Progenitor cell of endocrine pancreas (in vitro differentiated cells): Measurements from ENCODE around the gene SLC35D3. TPM values are rescaled to one million over a fixed set of nuclear protein-coding genes. Genes with fewer than 3 reads are reported as not detected.
"Not testable (repeated sequence)": the region's sequence is repeated elsewhere in the genome, so short reads cannot be mapped to it uniquely, and the experiment has no call there.

Source experiments
- DNase-seq: peaks from one replicate; pipeline ENCODE4 v3.0.0; 2021; ENCODE audit warnings: low spot score; ENCODE audit not compliant: unreplicated experiment
- H3K27ac Mint-ChIP-seq: 2 replicates; pipeline ENCODE4 v1.8.0; 2021; ENCODE audit warnings: mild to moderate bottlenecking, moderate library complexity, mixed read lengths
- H3K27me3 Mint-ChIP-seq: 2 replicates; pipeline ENCODE4 v1.8.0; 2021; ENCODE audit warnings: mixed read lengths
- H3K36me3 Mint-ChIP-seq: 2 replicates; pipeline ENCODE4 v1.8.0; 2022; ENCODE audit warnings: mixed read lengths; ENCODE audit not compliant: insufficient read depth
- H3K4me1 Mint-ChIP-seq: 2 replicates; pipeline ENCODE4 v1.8.0; 2021; ENCODE audit warnings: low read depth, mixed read lengths
- H3K4me3 Mint-ChIP-seq: 2 replicates; pipeline ENCODE4 v1.8.0; 2021; ENCODE audit warnings: low read depth, mild to moderate bottlenecking, moderate library complexity, mixed read lengths
- H3K9me3 Mint-ChIP-seq: 2 replicates; pipeline ENCODE4 v1.8.0; 2021; ENCODE audit warnings: low read depth, mixed read lengths
- total RNA-seq: library from RNA; stranded (reverse); gene quantifications from 2 replicates; pipeline ENCODE4 v1.2.1, GENCODE V29; 2021
- TF ChIP-seq, protein P1 (sequence below): fragments of 200-600 bp; sonication (generic); IDR thresholded peaks from one replicate; pipeline ENCODE4 v1.5.0; 2021; ENCODE audit warnings: antibody characterized with exemption, mild to moderate bottlenecking; ENCODE audit not compliant: unreplicated experiment

The SLC35D3 gene
- total RNA-seq, 1 donor from 2014 or later, result not detected

- peaks cover 5% of the 10 kb centered on the region for H3K27me3 Mint-ChIP-seq
- no peaks in the 10 kb centered on the region for H3K36me3 Mint-ChIP-seq
- no peak overlapping the region for H3K4me3 Mint-ChIP-seq
- no peak for DNase-seq
- no peaks in the 10 kb centered on the region for H3K9me3 Mint-ChIP-seq
- no peak overlapping the region for H3K27ac Mint-ChIP-seq
- peaks cover 18% of the 10 kb centered on the region for H3K4me1 Mint-ChIP-seq
- TF ChIP-seq, protein P1, sequence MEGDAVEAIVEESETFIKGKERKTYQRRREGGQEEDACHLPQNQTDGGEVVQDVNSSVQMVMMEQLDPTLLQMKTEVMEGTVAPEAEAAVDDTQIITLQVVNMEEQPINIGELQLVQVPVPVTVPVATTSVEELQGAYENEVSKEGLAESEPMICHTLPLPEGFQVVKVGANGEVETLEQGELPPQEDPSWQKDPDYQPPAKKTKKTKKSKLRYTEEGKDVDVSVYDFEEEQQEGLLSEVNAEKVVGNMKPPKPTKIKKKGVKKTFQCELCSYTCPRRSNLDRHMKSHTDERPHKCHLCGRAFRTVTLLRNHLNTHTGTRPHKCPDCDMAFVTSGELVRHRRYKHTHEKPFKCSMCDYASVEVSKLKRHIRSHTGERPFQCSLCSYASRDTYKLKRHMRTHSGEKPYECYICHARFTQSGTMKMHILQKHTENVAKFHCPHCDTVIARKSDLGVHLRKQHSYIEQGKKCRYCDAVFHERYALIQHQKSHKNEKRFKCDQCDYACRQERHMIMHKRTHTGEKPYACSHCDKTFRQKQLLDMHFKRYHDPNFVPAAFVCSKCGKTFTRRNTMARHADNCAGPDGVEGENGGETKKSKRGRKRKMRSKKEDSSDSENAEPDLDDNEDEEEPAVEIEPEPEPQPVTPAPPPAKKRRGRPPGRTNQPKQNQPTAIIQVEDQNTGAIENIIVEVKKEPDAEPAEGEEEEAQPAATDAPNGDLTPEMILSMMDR, result no peak
Observed at GRCh38 chr6:136955123-136955522, 33.0 kb downstream of the SLC35D3 start.

GRCh38 chr6:136956590-136957544 lies 34.8 kb downstream of the SLC35D3 start:
- DNase-seq, result no peak
- Mint-ChIP-seq H3K36me3 (no peaks in the 10 kb centered on the region), H3K4me3 (no peak overlapping the region), H3K9me3 (no peaks in the 10 kb centered on the region), H3K27ac (no peak overlapping the region), H3K27me3 (peaks cover 5% of the 10 kb centered on the region), H3K4me1 (peaks cover 23% of the 10 kb centered on the region)
- TF ChIP-seq, protein P1, result peak; percentile 33

DNA sequence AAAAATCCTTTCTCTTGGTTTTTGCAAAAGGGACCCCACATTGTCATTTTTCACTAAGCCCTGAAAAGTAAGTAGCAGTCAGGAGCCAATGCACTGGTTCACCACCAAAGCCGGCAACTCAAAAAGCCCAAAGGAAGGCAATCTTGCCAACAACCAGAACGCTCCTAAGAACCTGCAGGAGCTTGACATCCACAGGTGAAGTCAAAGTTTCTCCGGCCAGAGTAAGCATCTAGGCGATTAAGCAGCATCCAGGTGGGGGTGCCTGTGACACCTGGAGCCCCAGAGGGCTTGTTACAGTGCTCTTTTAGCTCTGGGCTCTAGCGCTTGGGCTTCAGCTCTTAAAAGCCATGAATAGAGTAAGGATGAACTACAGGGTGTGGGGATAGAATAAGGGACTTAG lies 36.1 kb downstream of the SLC35D3 start:
- H3K9me3 Mint-ChIP-seq, result no peaks in the 10 kb centered on the region
- peaks cover 5% of the 10 kb centered on the region for H3K27me3 Mint-ChIP-seq
- H3K36me3 Mint-ChIP-seq, result no peaks in the 10 kb centered on the region
- TF ChIP-seq, protein P1, result no peak
- no peak overlapping the region for H3K4me3 Mint-ChIP-seq
- DNase-seq, result no peak
- peaks cover 27% of the 10 kb centered on the region for H3K4me1 Mint-ChIP-seq
- H3K27ac Mint-ChIP-seq, result no peak overlapping the region

DNA sequence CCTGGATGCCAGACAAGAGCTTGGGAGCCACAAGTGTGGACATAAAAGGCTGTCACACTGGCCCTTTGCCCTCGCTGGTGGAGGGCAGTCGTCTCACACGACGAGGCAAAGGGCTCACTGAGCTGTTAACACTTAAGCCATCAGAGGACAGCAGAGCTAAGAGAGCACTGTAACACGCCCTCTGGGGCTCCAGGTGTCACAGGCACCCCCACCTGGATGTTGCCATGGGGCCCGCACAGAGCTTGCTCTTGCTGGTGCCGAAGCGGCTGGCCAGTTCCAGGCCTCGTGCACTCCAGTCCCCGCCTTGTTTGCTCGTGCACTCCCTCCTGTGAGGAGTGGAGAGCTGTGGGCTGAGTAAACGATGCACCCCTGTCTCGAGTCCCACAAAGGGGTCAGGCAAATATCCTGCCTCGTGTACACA lies 37.4 kb downstream of the SLC35D3 start:
- Mint-ChIP-seq H3K27ac (peak overlapping the region; percentile 93), H3K4me3 (peak overlapping the region; percentile 44), H3K27me3 (peaks cover 5% of the 10 kb centered on the region), H3K9me3 (no peaks in the 10 kb centered on the region), H3K4me1 (peaks cover 27% of the 10 kb centered on the region), H3K36me3 (no peaks in the 10 kb centered on the region)
- DNase-seq, result peak; percentile 35
- TF ChIP-seq, protein P1, result no peak

- H3K27ac Mint-ChIP-seq, result peak overlapping the region; percentile 93
- not testable (repeated sequence) for H3K27me3 Mint-ChIP-seq, DNase-seq, H3K36me3 Mint-ChIP-seq, H3K9me3 Mint-ChIP-seq
- peak overlapping the region; percentile 44 for H3K4me3 Mint-ChIP-seq
- H3K4me1 Mint-ChIP-seq, result peaks cover 27% of the 10 kb centered on the region
Observed at GRCh38 chr6:136959935-136960334, 37.8 kb downstream of the SLC35D3 start.
